ENCODE results near the gene DGLUCY.

GRCh38 chr14:91231446-91231845 is 117.6 kb downstream of the DGLUCY start:
- TF ChIP-seq, protein P1, sequence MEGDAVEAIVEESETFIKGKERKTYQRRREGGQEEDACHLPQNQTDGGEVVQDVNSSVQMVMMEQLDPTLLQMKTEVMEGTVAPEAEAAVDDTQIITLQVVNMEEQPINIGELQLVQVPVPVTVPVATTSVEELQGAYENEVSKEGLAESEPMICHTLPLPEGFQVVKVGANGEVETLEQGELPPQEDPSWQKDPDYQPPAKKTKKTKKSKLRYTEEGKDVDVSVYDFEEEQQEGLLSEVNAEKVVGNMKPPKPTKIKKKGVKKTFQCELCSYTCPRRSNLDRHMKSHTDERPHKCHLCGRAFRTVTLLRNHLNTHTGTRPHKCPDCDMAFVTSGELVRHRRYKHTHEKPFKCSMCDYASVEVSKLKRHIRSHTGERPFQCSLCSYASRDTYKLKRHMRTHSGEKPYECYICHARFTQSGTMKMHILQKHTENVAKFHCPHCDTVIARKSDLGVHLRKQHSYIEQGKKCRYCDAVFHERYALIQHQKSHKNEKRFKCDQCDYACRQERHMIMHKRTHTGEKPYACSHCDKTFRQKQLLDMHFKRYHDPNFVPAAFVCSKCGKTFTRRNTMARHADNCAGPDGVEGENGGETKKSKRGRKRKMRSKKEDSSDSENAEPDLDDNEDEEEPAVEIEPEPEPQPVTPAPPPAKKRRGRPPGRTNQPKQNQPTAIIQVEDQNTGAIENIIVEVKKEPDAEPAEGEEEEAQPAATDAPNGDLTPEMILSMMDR (conservative IDR thresholded peaks at IDR 0.05; ENCODE audit: low read depth, low read length) = no peak
- TF ChIP-seq EZH2 (IDR thresholded peaks at IDR 0.05; ENCODE audit: borderline replicate concordance, low read depth, low read length, poor library complexity, severe bottlenecking) = no peak
